HL-60 (cell line): ENCODE measurements around the gene PKP3.

Experiments
- DNase-seq, 2 experiments: peaks; one replicate each; pipeline ENCODE4 v3.0.0-alpha.2; 2010 to 2020; ENCODE audit warnings: low read depth in 1 of 2, low spot score in 1 of 2
- H3K27ac ChIP-seq: fragments of 250-450 bp; sonication (Bioruptor Pico); replicated peaks from 2 replicates; pipeline ENCODE4 v1.5.1; 2020; ENCODE audit warnings: mild to moderate bottlenecking, moderate library complexity
- H3K27me3 ChIP-seq: fragments of 250-450 bp; sonication (Bioruptor Pico); 2 replicates; pipeline ENCODE4 v1.5.1; 2021; ENCODE audit warnings: mild to moderate bottlenecking, moderate library complexity; ENCODE audit not compliant: insufficient read depth, poor library complexity, severe bottlenecking
- H3K4me3 ChIP-seq: replicated peaks from 2 replicates; pipeline ENCODE4 v1.5.1; 2011; ENCODE audit warnings: mild to moderate bottlenecking, control low read depth, low read length; ENCODE audit not compliant: insufficient read depth
- GABPA ChIP-seq: IDR thresholded peaks from 2 replicates; pipeline ENCODE4 v1.6.1; 2012; ENCODE audit warnings: low read depth
- POLR2AphosphoS5 ChIP-seq: IDR thresholded peaks from 2 replicates; pipeline ENCODE4 v1.6.1; 2012; ENCODE audit warnings: low read depth
- SPI1 ChIP-seq: IDR thresholded peaks from 2 replicates; pipeline ENCODE4 v1.6.1; 2012; ENCODE audit warnings: low read depth, mild to moderate bottlenecking, borderline replicate concordance
- TF ChIP-seq, protein P1 (sequence below): IDR thresholded peaks from one replicate; pipeline ENCODE4 v1.5.1; 2011; ENCODE audit warnings: low read length, control low read depth, inconsistent platforms; ENCODE audit not compliant: insufficient read depth
- TF ChIP-seq, protein P2 (sequence below): IDR thresholded peaks from 2 replicates; pipeline ENCODE4 v1.6.1; 2012; ENCODE audit warnings: low read depth; ENCODE audit not compliant: insufficient replicate concordance

Gene PKP3

DNA sequence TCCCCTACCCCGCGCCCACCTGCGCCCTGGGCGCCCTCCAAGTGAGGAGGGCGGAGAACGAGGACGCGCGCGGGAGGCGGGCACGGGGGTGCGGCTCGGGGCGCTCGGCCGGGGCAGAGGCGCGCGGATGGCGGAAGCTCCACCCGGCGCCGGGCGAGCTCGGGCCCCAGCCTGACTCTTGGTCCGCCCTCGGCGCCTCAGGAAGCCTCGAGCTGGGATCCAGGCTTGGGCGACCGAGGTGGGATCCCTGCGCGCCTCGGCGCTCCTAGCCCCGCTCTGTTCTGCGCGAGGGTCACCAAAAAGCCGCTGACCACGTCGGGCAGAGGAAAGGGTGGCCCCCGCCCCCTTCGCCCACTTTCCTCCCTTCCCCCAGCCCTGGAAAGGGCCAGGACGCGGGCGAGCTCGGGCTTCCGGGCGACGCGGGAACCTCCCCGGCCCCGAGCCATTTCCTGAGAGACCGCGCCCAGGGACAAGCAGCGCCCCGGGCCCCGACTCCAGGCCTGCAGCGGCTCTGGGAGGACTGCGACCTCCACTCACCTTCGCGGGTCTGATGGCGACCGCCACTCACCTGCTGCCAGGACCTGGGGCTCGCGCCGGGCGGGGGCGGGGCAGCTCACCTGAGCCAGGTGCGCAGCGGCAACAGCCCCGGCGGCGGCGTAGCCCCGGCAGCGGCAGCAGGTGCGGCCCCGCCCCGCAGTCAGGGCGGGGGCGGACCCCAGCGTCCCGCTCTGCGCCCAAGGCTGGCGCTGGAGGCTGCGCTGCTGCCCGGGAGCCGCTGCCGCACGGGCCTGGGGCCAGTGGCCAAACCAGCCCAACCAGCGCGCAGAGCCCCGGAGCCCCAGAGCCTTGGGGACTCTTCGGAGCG is 23.0 kb downstream of the PKP3 start:
- Histone ChIP-seq H3K4me3 (peak overlapping the region; percentile 44), H3K27ac (peak overlapping the region; percentile 86), H3K27me3 (no peaks in the 10 kb centered on the region)
- TF ChIP-seq POLR2AphosphoS5: no peak
- TF ChIP-seq, protein P1, sequence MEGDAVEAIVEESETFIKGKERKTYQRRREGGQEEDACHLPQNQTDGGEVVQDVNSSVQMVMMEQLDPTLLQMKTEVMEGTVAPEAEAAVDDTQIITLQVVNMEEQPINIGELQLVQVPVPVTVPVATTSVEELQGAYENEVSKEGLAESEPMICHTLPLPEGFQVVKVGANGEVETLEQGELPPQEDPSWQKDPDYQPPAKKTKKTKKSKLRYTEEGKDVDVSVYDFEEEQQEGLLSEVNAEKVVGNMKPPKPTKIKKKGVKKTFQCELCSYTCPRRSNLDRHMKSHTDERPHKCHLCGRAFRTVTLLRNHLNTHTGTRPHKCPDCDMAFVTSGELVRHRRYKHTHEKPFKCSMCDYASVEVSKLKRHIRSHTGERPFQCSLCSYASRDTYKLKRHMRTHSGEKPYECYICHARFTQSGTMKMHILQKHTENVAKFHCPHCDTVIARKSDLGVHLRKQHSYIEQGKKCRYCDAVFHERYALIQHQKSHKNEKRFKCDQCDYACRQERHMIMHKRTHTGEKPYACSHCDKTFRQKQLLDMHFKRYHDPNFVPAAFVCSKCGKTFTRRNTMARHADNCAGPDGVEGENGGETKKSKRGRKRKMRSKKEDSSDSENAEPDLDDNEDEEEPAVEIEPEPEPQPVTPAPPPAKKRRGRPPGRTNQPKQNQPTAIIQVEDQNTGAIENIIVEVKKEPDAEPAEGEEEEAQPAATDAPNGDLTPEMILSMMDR: no peak
- TF ChIP-seq SPI1: no peak
- TF ChIP-seq, protein P2, sequence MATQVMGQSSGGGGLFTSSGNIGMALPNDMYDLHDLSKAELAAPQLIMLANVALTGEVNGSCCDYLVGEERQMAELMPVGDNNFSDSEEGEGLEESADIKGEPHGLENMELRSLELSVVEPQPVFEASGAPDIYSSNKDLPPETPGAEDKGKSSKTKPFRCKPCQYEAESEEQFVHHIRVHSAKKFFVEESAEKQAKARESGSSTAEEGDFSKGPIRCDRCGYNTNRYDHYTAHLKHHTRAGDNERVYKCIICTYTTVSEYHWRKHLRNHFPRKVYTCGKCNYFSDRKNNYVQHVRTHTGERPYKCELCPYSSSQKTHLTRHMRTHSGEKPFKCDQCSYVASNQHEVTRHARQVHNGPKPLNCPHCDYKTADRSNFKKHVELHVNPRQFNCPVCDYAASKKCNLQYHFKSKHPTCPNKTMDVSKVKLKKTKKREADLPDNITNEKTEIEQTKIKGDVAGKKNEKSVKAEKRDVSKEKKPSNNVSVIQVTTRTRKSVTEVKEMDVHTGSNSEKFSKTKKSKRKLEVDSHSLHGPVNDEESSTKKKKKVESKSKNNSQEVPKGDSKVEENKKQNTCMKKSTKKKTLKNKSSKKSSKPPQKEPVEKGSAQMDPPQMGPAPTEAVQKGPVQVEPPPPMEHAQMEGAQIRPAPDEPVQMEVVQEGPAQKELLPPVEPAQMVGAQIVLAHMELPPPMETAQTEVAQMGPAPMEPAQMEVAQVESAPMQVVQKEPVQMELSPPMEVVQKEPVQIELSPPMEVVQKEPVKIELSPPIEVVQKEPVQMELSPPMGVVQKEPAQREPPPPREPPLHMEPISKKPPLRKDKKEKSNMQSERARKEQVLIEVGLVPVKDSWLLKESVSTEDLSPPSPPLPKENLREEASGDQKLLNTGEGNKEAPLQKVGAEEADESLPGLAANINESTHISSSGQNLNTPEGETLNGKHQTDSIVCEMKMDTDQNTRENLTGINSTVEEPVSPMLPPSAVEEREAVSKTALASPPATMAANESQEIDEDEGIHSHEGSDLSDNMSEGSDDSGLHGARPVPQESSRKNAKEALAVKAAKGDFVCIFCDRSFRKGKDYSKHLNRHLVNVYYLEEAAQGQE: no peak
- TF ChIP-seq GABPA: no peak; the same call in 1 of the 2 replicates
- peak; percentile 56 to 57 for DNase-seq

DNA sequence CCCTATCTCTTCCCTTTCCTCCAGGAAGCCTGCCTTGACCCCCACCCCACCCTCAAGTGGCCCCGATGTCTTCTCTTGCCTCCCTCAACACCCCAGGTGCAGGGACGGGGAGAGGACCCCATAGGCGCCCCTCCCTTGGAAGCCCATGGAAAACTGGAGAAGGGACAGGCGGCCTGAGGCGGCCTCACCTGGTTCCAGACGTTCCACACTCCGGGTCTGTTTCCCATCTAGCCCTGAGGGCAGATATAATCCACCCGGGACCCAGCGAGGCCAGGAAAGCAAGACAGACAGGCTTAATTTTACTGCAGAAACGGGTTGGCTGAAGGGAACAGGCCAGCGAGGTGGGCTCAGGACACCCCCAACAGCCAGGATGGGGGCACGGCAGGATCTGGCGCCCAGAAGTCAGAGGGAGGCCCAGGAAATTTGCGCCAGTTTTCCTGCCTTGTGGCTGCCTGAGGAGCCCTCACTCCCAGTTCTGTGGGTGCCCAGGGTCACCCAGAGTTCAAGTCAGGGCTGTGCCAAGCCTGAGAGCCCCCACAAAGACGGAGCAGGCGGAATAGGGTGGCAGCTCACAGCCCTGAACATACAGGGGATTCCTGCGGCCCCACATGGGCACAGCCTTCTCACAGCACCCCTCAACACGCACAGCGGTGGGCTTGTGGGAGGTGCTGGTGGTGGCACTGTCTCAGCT is 23.8 kb downstream of the PKP3 start:
- no peaks in the 10 kb centered on the region for H3K27me3 ChIP-seq
- no peak for DNase-seq

More for the DNA sequence above, 23.8 kb downstream of the PKP3 start:
- H3K4me3 ChIP-seq: no peak overlapping the region
- H3K27ac ChIP-seq: no peak overlapping the region
- TF ChIP-seq GABPA: no peak
- TF ChIP-seq SPI1: no peak
- TF ChIP-seq, protein P2: no peak
- TF ChIP-seq, protein P1: no peak
- no peak for TF ChIP-seq POLR2AphosphoS5
